A549 treated with GW870086 at 1 μM for 4 hours (cell line): ENCODE measurements around the gene OPN5. TPM values are rescaled to one million over a fixed set of nuclear protein-coding genes. Genes with fewer than 3 reads are reported as not detected.

ENCODE experiments used
- total RNA-seq: library from RNA; stranded (reverse); fragments of 200-300 nt; extraction: Qiagen RNA extraction; gene quantifications from 5 replicates; pipeline ENCODE4 v1.2.3, GENCODE V29; 2022; ENCODE audit warnings: low read depth

Gene OPN5, protein sequence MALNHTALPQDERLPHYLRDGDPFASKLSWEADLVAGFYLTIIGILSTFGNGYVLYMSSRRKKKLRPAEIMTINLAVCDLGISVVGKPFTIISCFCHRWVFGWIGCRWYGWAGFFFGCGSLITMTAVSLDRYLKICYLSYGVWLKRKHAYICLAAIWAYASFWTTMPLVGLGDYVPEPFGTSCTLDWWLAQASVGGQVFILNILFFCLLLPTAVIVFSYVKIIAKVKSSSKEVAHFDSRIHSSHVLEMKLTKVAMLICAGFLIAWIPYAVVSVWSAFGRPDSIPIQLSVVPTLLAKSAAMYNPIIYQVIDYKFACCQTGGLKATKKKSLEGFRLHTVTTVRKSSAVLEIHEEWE
- total RNA-seq = not detected in 5 replicates

GRCh38 chr6:47781732-47782131 is at the start of gene OPN5:
OPN5 (plus strand) TSS chr6:47782032; CDS start chr6:47782067, 35 bp downstream.

Other genes with a start within 250 kb of the OPN5 start
- gene ADGRF4, start 83.5 kb upstream of the OPN5 start, total RNA-seq = 11.1 to 13.6 TPM (median 12.7 TPM) in 5 replicates